ENCODE data around the gene DCP1B. TPM values are rescaled to one million over a fixed set of nuclear protein-coding genes. Genes with fewer than 3 reads are reported as not detected.

DCP1B gene
- total and polyA plus RNA-seq, 2 donors (not counting 3 experiments of a cell fraction or from before 2014, with no cell fraction given), result 11.2 to 19.8 TPM

- peaks cover 3 to 10% of the 10 kb centered on the region in 2 experiments for H3K27me3 ChIP-seq (ENCODE audit: control insufficient read depth in 2 of 2, insufficient read depth in 2 of 2, low read length in 2 of 2)
- no peaks in the 10 kb centered on the region for H4K20me1 ChIP-seq (replicated peaks; ENCODE audit: control insufficient read depth, extremely low read depth, insufficient read depth, low read length)
- H3K9me1 ChIP-seq (replicated peaks; ENCODE audit: control insufficient read depth, extremely low read depth, insufficient read depth, low read length), result no peaks in the 10 kb centered on the region
- no peak overlapping the region for H2AFZ ChIP-seq (ENCODE audit: low read depth, low read length)
- H3K9ac ChIP-seq (replicated peaks; ENCODE audit: extremely low read depth, insufficient read depth, low read length), result no peak overlapping the region
- H3K9me3 ChIP-seq (replicated peaks; ENCODE audit: control insufficient read depth, insufficient read depth, low read length), result no peaks in the 10 kb centered on the region
- H3K4me2 ChIP-seq (ENCODE audit: insufficient read depth, low read length), result no peak overlapping the region
- dilution Hi-C loops (cut with MboI; ENCODE audit: extremely low pct_ligation_motif_present, low sequenced_read_pairs) (no loop called here), intact Hi-C loops (cut with micrococcal nuclease) (no loop called here)
- POLR2A ChIA-PET, result no interaction called here
- H3K4me3 ChIP-seq (replicated peaks in 1 of 3; ENCODE audit: insufficient read depth in 1 of 3, low read depth in 1 of 3, low read length in 3 of 3), result no peak overlapping the region
- TF ChIP-seq GATA2 (IDR thresholded peaks at IDR 0.05; ENCODE audit: insufficient read depth, insufficient read length, low read depth, low read length) (no peak), EZH2 (IDR thresholded peaks at IDR 0.05; ENCODE audit: borderline replicate concordance, low read depth, low read length, severe bottlenecking) (no peak), MYC (IDR thresholded peaks at IDR 0.05; ENCODE audit: low read depth, low read length) (no peak), POLR2AphosphoS5 (IDR thresholded peaks at IDR 0.05; ENCODE audit: insufficient read depth, low read depth, low read length) (no peak), POLR2A (IDR thresholded peaks at IDR 0.05; ENCODE audit: low read depth, low read length) (no peak), FOS (IDR thresholded peaks at IDR 0.05; ENCODE audit: borderline replicate concordance, insufficient read depth, low read length) (no peak), JUN (IDR thresholded peaks at IDR 0.05; ENCODE audit: borderline replicate concordance, insufficient read depth, insufficient read length, low read depth) (no peak), MAX (IDR thresholded peaks at IDR 0.05; ENCODE audit: insufficient read depth, insufficient read length) (no peak)
- TF ChIP-seq, protein P1, sequence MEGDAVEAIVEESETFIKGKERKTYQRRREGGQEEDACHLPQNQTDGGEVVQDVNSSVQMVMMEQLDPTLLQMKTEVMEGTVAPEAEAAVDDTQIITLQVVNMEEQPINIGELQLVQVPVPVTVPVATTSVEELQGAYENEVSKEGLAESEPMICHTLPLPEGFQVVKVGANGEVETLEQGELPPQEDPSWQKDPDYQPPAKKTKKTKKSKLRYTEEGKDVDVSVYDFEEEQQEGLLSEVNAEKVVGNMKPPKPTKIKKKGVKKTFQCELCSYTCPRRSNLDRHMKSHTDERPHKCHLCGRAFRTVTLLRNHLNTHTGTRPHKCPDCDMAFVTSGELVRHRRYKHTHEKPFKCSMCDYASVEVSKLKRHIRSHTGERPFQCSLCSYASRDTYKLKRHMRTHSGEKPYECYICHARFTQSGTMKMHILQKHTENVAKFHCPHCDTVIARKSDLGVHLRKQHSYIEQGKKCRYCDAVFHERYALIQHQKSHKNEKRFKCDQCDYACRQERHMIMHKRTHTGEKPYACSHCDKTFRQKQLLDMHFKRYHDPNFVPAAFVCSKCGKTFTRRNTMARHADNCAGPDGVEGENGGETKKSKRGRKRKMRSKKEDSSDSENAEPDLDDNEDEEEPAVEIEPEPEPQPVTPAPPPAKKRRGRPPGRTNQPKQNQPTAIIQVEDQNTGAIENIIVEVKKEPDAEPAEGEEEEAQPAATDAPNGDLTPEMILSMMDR (IDR thresholded peaks at IDR 0.05; ENCODE audit: extremely low read depth in 1 of 2, insufficient read depth in 1 of 2, low read depth in 1 of 2, low read length in 2 of 2), result no peak
- FAIRE-seq (no peak), DNase-seq (ENCODE audit: low read depth, low spot score) (no peak)
- no peaks in the 10 kb centered on the region for H3K4me1 ChIP-seq (ENCODE audit: control insufficient read depth, extremely low read depth, insufficient read depth, low read length)
- no peaks in the 10 kb centered on the region for H3K36me3 ChIP-seq (ENCODE audit: control insufficient read depth in 2 of 2, extremely low read depth in 1 of 2, insufficient read depth in 2 of 2, low read length in 2 of 2)
- no peaks in the 10 kb centered on the region for H3K79me2 ChIP-seq (ENCODE audit: control insufficient read depth, insufficient read depth, low read length)
- CTCF ChIA-PET, result interaction anchor here (0.6 to 3.1 kb wide), 2 partner anchors 18 to 712 kb away, joined by 3 to 17 read pairs; no protein-coding TSS in a partner anchor
- no peak overlapping the region for H3K27ac ChIP-seq (ENCODE audit: insufficient read depth, low read depth, low read length)
- BruUV-seq (replicated peaks), result no TSS peak
Observed at GRCh38 chr12:1922075-1922709, 82.1 kb downstream of the DCP1B start.

Data from endothelial cell of umbilical vein (primary cell).